H1 (cell line): ENCODE data around the gene GCLC. TPM values are rescaled to one million over a fixed set of nuclear protein-coding genes. Genes with fewer than 3 reads are reported as not detected.

Experiments
- FOSL1 ChIP-seq: IDR thresholded peaks from 2 replicates; pipeline ENCODE4 v1.6.1; 2011; ENCODE audit warnings: mild to moderate bottlenecking, low read depth, low read length, moderate library complexity; ENCODE audit not compliant: insufficient read depth
- RBBP5 ChIP-seq: IDR thresholded peaks from 2 replicates; pipeline ENCODE4 v1.7.1; 2012; ENCODE audit warnings: low read depth, mild to moderate bottlenecking, inconsistent platforms, low read length, moderate library complexity, borderline replicate concordance
- RXRA ChIP-seq: IDR thresholded peaks from 2 replicates; pipeline ENCODE4 v1.6.1; 2011; ENCODE audit warnings: low read depth, mild to moderate bottlenecking, low read length, moderate library complexity; ENCODE audit not compliant: insufficient read depth
- SP2 ChIP-seq: IDR thresholded peaks from 2 replicates; pipeline ENCODE4 v1.6.1; 2012; ENCODE audit warnings: mild to moderate bottlenecking, low read length, inconsistent platforms
- YY1 ChIP-seq: IDR thresholded peaks from 2 replicates; pipeline ENCODE4 v1.6.1; 2011; ENCODE audit warnings: low read depth, mild to moderate bottlenecking, low read length
- polyA plus RNA-seq, 7 experiments: library from polyadenylated mRNA; depleted of rRNA in 3 of 7; stranded (reverse) in 5 of 7; unstranded in 2 of 7; fragments of >200 nt in 5 of 7; fragments of 200-250 nt in 2 of 7; gene quantifications; 1 replicate in 5 of 7; 2 replicates in 1 of 7; 4 replicates in 1 of 7; pipeline versions ENCODE4 v1.2.1 to v1.2.3, GENCODE V29; 2011 to 2013; ENCODE audit warnings: missing spikeins in 2 of 7, mixed read lengths in 2 of 7
- total RNA-seq: library from RNA; stranded (reverse); fragmentation: NEBNext Ultra II Directional; extraction: Animal tissue kit (Norgen Biotek cat#: 25700); gene quantifications from 2 replicates; pipeline ENCODE4 v1.2.1, GENCODE V29; 2021

Gene GCLC
- total and polyA plus RNA-seq, 2 of the 8 experiments (the other 6 are each of a cell fraction or from before 2014, with no cell fraction given): 15.8 to 54.0 TPM

DNA sequence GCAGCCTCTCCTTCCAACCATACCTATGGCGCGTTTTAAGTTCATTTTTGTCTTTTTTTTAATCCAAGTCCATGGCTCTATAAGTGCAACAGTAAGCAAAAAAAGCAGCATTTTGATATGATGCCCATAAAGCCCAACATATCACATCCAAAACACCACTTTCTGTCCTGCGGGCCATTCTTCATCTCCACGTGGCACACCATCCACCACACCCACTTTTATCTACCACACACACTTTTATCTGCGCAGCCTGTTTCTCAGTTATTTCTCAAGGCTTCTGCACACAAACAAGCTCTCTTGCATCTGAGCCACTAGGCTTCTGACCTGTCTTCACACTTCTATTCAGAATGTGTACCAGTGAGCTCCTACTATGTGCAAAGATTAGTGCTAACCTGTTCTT, 5.3 kb downstream of the GCLC start (continued):
- no peak for TF ChIP-seq RBBP5
- TF ChIP-seq RXRA: no peak
- no peak for TF ChIP-seq YY1
- TF ChIP-seq FOSL1: no peak
- no peak for TF ChIP-seq SP2
